Skeletal muscle tissue (tissue), 4 donors: ENCODE data around the gene FGF2. TPM values are rescaled to one million over a fixed set of nuclear protein-coding genes. Genes with fewer than 3 reads are reported as not detected.
A peak's percentile ranks its signal among the peaks of the same experiment; 100 is the strongest.

ENCODE experiments used
- H3K27ac ChIP-seq: one replicate; pipeline ENCODE4 v1.7.0; 2013; ENCODE audit warnings: mild to moderate bottlenecking, low read depth, low read length, inconsistent platforms
- H3K27me3 ChIP-seq, 3 donors: one replicate each; pipeline ENCODE4 v1.7.0; 2013; ENCODE audit warnings: low read length in 3 of 3; ENCODE audit not compliant: control insufficient read depth in 3 of 3, insufficient read depth in 3 of 3
- H3K36me3 ChIP-seq, 3 donors: one replicate each; pipeline ENCODE4 v1.7.0; 2013; ENCODE audit warnings: low read length in 3 of 3; ENCODE audit not compliant: control insufficient read depth in 3 of 3, insufficient read depth in 3 of 3
- H3K4me1 ChIP-seq, 3 donors: one replicate each; pipeline ENCODE4 v1.7.0; 2013; ENCODE audit warnings: low read length in 3 of 3, mild to moderate bottlenecking in 3 of 3; ENCODE audit not compliant: control insufficient read depth in 3 of 3, insufficient read depth in 3 of 3
- H3K4me3 ChIP-seq, 3 donors: one replicate each; pipeline ENCODE4 v1.7.0; 2013; ENCODE audit warnings: low read length in 3 of 3
- H3K9ac ChIP-seq, 3 donors: one replicate each; pipeline ENCODE4 v1.7.0; 2013; ENCODE audit warnings: low read length in 3 of 3, mild to moderate bottlenecking in 3 of 3, moderate library complexity in 2 of 3, low read depth in 1 of 3
- H3K9me3 ChIP-seq, 3 donors: one replicate each; pipeline ENCODE4 v1.7.0; 2013; ENCODE audit warnings: low read length in 3 of 3; ENCODE audit not compliant: control insufficient read depth in 3 of 3
- total RNA-seq: library from RNA; depleted of rRNA; stranded (reverse); fragments of >200 nt; gene quantifications from one replicate; pipeline ENCODE4 v1.2.3, GENCODE V29; 2014
- donor health status: Osteomylitis.

The FGF2 gene
- total RNA-seq, 1 donor from 2014 or later: 8.4 TPM

DNA sequence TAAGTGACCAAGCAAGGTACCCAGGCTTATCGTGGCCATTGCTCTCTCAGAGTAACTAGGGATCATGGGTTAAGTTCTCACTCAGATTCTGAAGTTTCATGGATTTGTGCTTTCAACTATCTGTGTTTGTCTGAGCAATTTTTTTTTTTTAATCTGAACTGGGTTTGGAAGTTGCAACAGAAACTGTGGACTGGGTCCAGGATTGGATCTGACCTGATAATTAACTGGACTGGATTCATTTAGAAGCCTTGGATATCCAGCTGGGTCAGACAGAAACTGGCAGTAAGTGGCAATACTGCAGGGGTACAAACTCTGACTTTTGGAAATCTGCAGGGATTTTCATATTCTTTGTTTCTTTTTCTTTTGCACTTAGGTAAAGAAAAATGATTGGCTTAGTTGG is 38.7 kb upstream of the FGF2 start:
- Histone ChIP-seq H3K27me3 (no peaks in the 10 kb centered on the region), H3K9me3 (no peaks in the 10 kb centered on the region), H3K27ac (no peak overlapping the region), H3K36me3 (no peaks in the 10 kb centered on the region), H3K4me1 (peaks cover 6 to 8% (median 8%) of the 10 kb centered on the region in 3 donors), H3K4me3 (no peak overlapping the region), H3K9ac (no peak overlapping the region)

DNA sequence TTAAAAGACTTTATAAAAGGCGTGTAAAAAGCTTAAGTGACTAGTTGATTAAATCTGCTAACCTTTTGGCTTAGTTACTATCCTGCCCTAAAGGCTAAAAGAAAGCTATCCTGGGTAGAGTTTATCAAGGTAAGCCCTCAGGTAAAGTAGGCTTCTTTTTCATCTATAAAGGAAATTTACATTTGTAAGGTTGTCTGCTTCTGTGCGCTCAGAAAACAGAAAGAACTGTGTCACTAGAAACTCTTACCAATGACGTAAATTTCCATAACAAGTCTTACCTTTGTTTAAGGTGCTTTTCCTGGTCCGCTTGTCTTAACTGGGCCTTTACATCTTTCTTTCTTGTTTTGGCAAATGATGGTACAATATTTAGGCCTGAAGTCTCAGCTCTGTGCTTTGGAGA is 37.7 kb upstream of the FGF2 start:
- Histone ChIP-seq H3K27ac (no peak overlapping the region), H3K9me3 (no peaks in the 10 kb centered on the region), H3K36me3 (no peaks in the 10 kb centered on the region), H3K27me3 (no peaks in the 10 kb centered on the region), H3K4me1 (peaks cover 0 to under 1% (median 0%) of the 10 kb centered on the region in 3 donors), H3K9ac (no peak overlapping the region), H3K4me3 (no peak overlapping the region)

DNA sequence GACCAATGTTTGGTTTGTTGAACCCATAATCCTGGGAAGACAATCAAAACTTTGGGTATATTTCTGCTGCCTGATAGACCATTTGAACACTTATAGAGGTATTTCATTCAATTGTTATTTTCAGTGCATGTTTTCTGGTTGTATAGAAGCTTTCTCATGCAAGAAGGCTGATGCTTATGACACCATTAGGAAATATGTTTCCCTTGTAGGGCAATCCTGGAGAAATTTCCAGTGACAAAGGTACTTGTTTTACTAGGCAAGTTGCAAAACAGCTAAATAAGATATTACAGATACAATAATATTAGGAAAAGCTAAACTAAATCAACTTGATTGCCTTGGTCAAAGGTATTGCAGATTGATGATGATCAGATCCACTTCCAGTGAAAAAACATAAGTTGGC is 32.8 kb upstream of the FGF2 start:
- Histone ChIP-seq H3K9ac (no peak overlapping the region), H3K27ac (no peak overlapping the region), H3K4me1 (peaks cover 0 to 7% (median 4%) of the 10 kb centered on the region in 3 donors), H3K27me3 (no peaks in the 10 kb centered on the region), H3K9me3 (no peaks in the 10 kb centered on the region), H3K4me3 (no peak overlapping the region), H3K36me3 (no peaks in the 10 kb centered on the region)

DNA sequence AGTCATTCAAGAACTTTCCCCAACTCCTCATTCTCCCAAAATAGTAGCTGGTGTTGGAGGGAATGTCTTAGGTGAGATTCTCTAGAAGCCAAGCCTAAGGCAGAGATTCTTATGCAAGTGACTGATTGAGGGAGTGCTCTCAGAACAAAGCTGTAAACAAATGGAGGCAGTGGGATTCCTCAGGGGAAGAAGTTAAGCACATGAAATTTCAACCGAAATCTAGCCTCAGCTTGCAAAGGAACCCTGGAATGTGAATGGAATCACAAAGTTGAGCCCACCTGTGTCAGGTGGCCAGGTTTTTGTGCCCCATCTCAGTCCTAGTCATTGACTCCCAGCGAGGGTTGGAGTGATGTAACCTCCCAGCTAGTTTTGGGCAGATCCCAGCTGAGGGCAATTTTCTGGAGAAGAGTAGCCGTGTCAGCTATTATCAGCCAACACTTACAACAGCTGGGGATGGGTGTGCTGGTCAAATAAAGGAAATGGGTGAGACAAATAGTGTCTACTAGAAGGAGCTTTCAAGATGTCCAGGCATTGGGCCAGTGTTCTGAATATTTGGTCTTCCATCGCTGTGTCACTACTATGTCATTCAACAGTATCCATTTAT is 29.7 kb upstream of the FGF2 start:
- H3K9me3 ChIP-seq: no peaks in the 10 kb centered on the region
- no peak overlapping the region for H3K4me3 ChIP-seq
- no peak overlapping the region for H3K9ac ChIP-seq
- H3K27me3 ChIP-seq: no peaks in the 10 kb centered on the region
- H3K4me1 ChIP-seq: peaks cover 0 to 7% (median 4%) of the 10 kb centered on the region in 3 donors
- H3K36me3 ChIP-seq: no peaks in the 10 kb centered on the region
- no peak overlapping the region for H3K27ac ChIP-seq

DNA sequence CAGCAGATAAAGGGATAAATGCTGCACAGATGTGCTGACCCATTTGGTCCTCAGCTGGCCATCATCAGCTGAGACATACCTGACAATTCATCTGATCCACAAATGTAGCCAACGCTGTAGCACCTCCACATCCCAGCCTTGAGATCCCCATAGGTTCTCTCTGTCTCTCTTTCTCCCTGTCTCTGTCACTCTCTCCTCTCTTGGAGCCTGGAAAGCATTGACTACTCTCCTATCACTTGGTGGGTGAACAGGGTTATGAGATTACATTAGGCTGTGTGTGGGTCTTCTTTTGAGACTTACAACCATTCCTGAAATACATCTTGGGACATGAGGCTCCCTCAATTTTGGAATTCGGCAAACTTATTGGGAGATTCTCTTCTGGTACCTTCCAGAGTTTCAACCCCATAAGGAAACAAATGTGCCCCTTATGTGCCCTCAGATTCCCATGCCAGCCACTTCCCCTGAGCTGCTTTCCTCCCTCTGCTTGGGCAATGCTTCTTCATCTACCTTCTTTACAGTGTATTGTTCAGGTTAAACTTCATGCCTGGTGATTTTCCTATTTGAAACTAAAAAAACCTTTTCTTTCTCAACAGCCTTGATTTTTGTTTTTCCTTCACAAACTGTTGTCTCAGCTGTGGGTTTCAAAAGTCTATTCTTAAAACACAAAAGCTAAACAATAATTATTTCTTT is 29.1 kb upstream of the FGF2 start:
- Histone ChIP-seq H3K9me3 (no peaks in the 10 kb centered on the region), H3K4me3 (peak overlapping the region in 1 of 3 donors; percentile 49), H3K27me3 (no peaks in the 10 kb centered on the region), H3K36me3 (no peaks in the 10 kb centered on the region), H3K27ac (peak overlapping the region; percentile 31), H3K4me1 (peaks cover 0 to 7% (median 4%) of the 10 kb centered on the region in 3 donors), H3K9ac (no peak overlapping the region)

DNA sequence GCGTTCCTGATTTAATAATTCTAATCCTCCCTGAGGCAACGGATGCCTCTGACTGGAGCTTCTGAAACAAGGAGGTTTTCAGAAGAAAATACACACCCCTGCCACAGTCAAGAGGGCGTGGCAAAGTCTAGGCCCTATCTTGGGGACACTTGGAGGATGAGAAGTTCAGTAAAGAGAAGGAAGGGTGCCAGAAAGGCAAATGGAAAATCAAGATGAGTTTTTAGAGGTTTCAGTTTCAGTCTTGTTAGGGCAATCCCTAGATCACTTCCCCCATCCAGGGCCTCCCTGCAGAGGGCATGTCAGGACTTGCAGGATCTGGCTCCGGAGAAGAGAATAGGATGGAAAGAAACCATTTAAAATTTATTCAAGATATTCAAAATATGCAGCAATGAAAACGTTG is 28.5 kb upstream of the FGF2 start:
- H3K36me3 ChIP-seq: no peaks in the 10 kb centered on the region
- no peaks in the 10 kb centered on the region for H3K27me3 ChIP-seq
- H3K4me1 ChIP-seq: peaks cover 0 to 7% (median 4%) of the 10 kb centered on the region in 3 donors
- H3K9ac ChIP-seq: no peak overlapping the region
- H3K27ac ChIP-seq: peak overlapping the region; percentile 31
- H3K9me3 ChIP-seq: no peaks in the 10 kb centered on the region
- H3K4me3 ChIP-seq: peak overlapping the region in 1 of 3 donors; percentile 49

DNA sequence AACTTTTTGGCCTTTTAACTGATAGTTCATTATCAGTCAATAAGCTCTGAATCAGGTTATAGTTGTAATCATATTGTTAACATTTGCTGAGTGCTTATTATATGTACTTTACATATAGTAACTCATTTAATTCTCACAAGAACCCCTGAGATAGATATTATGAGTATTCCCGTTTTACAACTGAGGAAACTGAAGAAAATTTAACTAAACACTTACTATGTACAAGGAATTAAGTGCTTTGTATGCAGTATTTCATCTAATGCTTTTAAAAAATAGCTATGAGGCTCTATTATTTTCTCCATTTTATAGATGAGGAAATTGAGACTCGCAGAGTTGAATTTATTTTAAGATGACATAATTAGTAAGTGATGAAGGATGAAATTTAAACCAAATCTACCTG is 27.7 kb upstream of the FGF2 start:
- H3K9ac ChIP-seq: no peak overlapping the region
- H3K4me1 ChIP-seq: peaks cover 0 to 7% (median 4%) of the 10 kb centered on the region in 3 donors
- no peaks in the 10 kb centered on the region for H3K9me3 ChIP-seq
- no peaks in the 10 kb centered on the region for H3K27me3 ChIP-seq
- H3K36me3 ChIP-seq: no peaks in the 10 kb centered on the region
- no peak overlapping the region for H3K27ac ChIP-seq
- no peak overlapping the region for H3K4me3 ChIP-seq

DNA sequence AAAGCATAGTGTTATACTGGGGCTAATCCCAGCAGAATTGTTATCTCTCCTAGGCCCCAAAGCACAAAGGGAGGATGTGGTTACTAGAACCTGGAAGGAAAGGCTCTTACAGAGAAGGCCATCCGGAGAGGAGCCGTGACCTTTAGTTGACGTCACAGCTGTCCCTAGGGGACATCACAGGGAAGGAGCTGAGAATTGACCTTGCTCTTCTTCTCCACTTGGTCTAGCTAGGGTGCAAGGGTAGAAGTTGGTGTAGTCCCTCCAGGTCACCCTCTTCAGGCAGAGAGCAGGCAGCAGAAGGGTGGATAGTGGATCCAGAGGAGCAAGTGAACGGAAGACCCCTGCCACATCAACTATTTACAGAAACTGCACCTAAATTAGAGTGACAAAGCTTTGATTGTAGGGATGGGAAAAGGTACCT is 22.8 kb upstream of the FGF2 start:
- Histone ChIP-seq H3K27ac (no peak overlapping the region), H3K36me3 (no peaks in the 10 kb centered on the region), H3K9ac (no peak overlapping the region), H3K4me3 (no peak overlapping the region), H3K9me3 (no peaks in the 10 kb centered on the region), H3K4me1 (no peaks in the 10 kb centered on the region), H3K27me3 (no peaks in the 10 kb centered on the region)

DNA sequence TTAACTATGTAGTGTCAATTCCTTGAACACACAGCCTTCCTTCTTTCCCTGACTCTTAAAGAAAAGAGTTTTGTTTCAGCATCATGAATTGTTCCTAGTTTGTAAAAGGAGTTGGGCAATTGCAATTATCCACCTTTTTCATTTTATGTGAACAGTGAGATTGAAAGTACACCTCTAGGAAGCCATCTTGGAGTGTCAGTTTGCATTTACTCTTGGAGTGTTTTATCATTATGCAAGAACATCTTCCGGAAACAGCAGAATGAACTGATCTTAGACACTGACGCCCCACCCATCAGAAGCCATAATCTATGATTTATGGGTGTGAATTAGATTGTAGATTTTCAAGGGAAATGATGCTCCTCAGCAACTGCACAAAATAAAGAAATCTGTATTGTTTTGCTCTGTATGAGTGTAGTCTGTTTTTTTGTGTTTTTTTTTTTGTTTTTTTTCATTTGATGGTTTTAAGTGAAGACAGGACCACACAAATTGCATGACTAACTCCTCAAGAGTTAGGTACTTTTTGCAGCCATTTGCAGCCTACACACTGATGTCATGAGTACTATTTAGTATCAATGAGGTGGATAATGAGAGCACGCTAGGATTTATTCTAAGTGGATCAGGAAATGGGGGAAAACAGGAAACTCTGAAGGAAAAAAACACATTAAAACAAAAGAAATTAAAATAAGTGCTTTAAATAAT is 19.5 kb upstream of the FGF2 start:
- Histone ChIP-seq H3K9me3 (no peaks in the 10 kb centered on the region), H3K4me3 (no peak overlapping the region), H3K27ac (no peak overlapping the region), H3K27me3 (no peaks in the 10 kb centered on the region), H3K9ac (no peak overlapping the region), H3K4me1 (no peaks in the 10 kb centered on the region), H3K36me3 (no peaks in the 10 kb centered on the region)

DNA sequence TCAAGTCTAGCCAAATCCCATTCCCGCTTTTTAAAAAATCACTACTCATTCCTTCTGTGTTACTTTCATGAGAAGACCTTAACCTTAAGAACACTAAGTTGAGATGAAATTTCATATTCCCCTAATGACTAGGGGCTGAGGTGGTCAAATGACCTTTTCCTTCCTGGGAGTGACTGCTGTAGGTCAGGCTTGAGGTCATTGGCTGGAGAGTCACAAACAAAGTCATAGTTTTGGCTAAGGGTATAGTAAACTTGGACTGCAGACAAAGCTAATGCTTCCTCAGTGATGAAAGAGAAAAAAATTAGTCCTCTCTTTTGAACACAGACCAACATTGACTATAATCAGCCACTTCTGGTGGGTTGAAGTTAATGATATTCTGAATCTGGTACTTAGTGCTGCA is 16.0 kb upstream of the FGF2 start:
- H3K9me3 ChIP-seq: no peaks in the 10 kb centered on the region
- no peaks in the 10 kb centered on the region for H3K4me1 ChIP-seq
- H3K27me3 ChIP-seq: no peaks in the 10 kb centered on the region
- no peaks in the 10 kb centered on the region for H3K36me3 ChIP-seq
- H3K27ac ChIP-seq: no peak overlapping the region
- no peak overlapping the region for H3K9ac ChIP-seq
- no peak overlapping the region for H3K4me3 ChIP-seq
